Omental fat pad (tissue), 4 donors: ENCODE measurements around the gene TM9SF2. TPM values are rescaled to one million over a fixed set of nuclear protein-coding genes. Genes with fewer than 3 reads are reported as not detected.

Experiments used
- ATAC-seq: fragments of 150-250 bp; one replicate; pipeline ENCODE4 v1.9.1; 2016; ENCODE audit warnings: mild to moderate bottlenecking, moderate library complexity; ENCODE audit not compliant: low FRiP score
- DNase-seq: peaks from one replicate; pipeline ENCODE4 v3.0.0-alpha.2; 2019; ENCODE audit warnings: low spot score
- CTCF ChIP-seq, 3 donors: fragments of 450-650 bp; IDR thresholded peaks; one replicate each; pipeline ENCODE4 v1.5.1; 2016 to 2017; ENCODE audit warnings: antibody characterized with exemption in 3 of 3, mild to moderate bottlenecking in 3 of 3, moderate library complexity in 2 of 3
- total RNA-seq, 4 donors: library from RNA; depleted of rRNA; stranded (reverse); fragments of >200 nt; gene quantifications; one replicate each; pipeline ENCODE4 v1.1.0, GENCODE V29; 2016

The TM9SF2 gene
- total RNA-seq, 4 donors from 2014 or later = 72.1 to 92.0 (median 88.4) TPM

DNA sequence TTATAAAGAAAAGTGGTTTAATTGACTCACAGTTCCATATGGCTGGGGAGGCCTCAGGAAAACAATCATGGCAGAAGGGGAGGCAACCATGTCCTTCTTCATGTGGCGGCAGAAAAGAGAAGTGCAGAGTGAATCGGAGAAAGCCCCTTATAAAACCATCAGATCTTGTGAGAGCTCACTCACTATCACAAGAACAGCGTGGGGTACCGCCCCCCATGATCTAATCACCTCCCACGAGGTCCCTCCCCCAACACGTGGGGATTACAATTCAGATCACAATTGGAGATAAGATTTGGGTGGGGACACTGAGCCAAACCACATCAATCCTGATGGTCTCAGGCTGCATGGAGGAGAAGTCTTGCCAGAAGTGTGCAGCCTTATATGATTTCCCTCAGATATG, 26.0 kb downstream of the TM9SF2 start:
- TF ChIP-seq CTCF (IDR thresholded peaks at IDR 0.05) = no peak
- DNase-seq = no peak

DNA sequence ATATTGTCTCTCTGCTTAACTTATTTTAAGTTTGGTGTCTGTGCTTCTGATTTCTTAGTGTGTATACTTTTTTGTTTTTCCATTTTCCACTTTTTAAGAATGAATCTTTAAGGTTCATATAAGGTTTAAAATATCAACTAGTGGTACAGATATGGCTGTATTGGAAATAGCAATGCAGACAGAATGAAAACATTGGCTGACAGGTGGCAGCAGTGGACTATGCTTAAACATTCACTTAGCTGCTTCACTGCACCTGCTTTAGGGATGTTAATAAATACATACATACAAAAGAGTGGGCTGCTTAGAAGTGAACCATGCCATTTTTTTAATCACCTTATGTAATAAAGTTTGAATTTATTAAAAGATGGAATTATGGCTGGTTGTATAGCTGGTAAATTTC, 27.3 kb downstream of the TM9SF2 start:
- DNase-seq (no peak), ATAC-seq (no peak)
- TF ChIP-seq CTCF (IDR thresholded peaks at IDR 0.05) = no peak

More for the DNA sequence above, 26.0 kb downstream of the TM9SF2 start:
- ATAC-seq = no peak

DNA sequence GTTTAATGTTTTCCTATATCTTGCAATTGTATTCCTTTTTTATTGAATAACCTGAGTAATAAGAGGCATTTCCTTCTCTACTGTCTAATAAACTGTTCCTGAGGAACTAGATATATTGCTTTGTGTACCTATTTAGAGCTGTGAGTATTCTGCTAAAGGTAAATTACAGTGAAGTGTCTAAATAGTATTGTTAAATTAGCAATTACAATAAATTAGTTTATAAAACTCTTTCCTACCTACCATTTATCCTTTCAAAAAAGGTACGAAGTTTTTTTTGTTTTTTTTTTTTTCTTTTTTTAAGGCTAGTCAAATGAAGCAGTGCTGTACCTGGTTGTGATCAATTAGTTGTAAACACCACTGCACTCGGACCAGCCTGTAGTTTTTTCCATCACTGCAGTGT, 34.8 kb downstream of the TM9SF2 start:
- DNase-seq (no peak), ATAC-seq (no peak)
- no peak for TF ChIP-seq CTCF (IDR thresholded peaks at IDR 0.05)

DNA sequence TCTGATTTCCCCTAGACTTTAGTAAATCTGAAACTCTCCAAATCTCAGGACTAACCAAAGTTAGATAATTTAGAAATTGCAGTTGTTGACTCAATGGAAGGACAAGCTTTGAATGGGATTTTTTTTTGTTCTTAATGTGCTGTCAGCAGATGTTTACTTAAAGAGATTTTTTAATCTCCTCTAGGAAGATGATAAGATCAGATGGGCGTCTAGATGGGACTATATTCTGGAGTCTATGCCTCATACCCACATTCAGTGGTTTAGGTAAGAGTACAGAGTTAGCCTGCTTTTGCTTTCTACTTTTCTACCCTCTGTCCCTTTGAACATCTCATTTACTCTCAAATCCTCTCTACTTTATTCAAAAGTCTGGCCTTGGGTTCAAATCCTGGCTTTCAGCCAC, 39.3 kb downstream of the TM9SF2 start:
- DNase-seq (no peak), ATAC-seq (no peak)
- no peak for TF ChIP-seq CTCF (IDR thresholded peaks at IDR 0.05)

DNA sequence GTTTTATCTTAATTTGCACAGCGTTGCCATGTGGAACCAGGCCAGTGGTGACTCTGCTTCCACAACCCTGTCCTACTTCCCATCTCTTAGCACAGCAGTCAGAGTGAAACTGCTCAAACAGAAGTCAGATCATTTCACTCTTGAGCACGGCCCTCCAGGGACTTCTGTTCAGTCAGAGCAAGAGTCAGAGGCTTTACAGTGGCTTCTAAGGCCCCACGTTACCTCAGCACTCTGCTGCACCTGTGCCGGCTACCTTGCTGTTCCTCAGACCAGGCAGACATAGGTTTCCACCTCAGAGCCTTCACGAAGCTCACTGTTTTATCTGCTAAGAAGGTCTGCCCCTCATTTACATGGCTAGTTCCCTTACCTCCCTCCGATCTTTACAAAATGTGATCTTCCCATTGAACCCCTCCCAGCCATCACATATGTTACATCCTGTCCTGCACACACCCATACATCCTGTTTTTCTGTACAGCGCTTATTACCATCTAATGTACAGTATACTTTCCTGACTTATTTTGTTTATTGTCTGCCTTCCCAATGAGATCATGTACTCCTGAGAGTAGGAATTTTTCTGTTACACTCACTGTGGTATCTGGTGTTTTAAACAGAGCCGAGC, 41.6 kb downstream of the TM9SF2 start:
- TF ChIP-seq CTCF (IDR thresholded peaks at IDR 0.05) = no peak
- DNase-seq (no peak), ATAC-seq (no peak)

DNA sequence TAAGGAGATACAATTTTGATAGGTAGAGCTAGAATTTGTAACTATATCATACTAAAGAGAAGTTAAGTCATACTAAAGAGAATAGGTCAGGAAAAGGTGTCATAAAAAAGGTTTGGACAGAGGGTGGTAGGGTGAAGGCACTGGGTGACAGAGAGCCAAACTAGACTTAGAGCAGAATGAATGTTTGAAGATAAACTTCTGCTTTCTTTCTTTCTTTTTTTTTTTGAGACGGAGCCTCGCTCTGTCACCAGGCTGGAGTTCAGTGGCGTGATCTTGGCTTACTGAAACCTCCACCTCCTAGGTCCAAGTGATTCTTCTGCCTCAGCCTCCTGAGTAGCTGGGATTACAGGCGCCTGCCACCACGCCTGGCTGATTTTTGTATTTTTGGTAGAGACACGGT, 44.1 kb downstream of the TM9SF2 start:
- ATAC-seq (no peak), DNase-seq (no peak)
- no peak for TF ChIP-seq CTCF (IDR thresholded peaks at IDR 0.05)

- ATAC-seq = no peak
- no peak for DNase-seq
- TF ChIP-seq CTCF (IDR thresholded peaks at IDR 0.05) = no peak
Observed at GRCh38 chr13:99545979-99546378, 44.7 kb downstream of the TM9SF2 start.
